Body of pancreas (tissue), 4 donors: ENCODE measurements around the gene UBE2A. TPM values are rescaled to one million over a fixed set of nuclear protein-coding genes. Genes with fewer than 3 reads are reported as not detected.

Source experiments
- ATAC-seq: fragments of 150-250 bp; one replicate; pipeline ENCODE4 v1.9.1; 2016
- DNase-seq, 4 donors: peaks; one replicate each; pipeline ENCODE4 v3.0.0-alpha.2; 2019
- H3K27ac ChIP-seq, 4 donors: fragments of 200-600 bp; sonication (generic); 1 replicate in 3 of 4; 2 replicates in 1 of 4; pipeline versions ENCODE4 v1.5.1 to v1.6.1; 2016 to 2019; ENCODE audit warnings: mild to moderate bottlenecking in 1 of 4, mixed read lengths in 1 of 4, moderate library complexity in 1 of 4
- H3K27me3 ChIP-seq, 2 donors: fragments of 200-600 bp; sonication (generic); one replicate each; pipeline ENCODE4 v1.6.0; 2016; ENCODE audit warnings: mild to moderate bottlenecking in 1 of 2
- H3K36me3 ChIP-seq, 2 donors: fragments of 200-600 bp; sonication (generic); replicated peaks in 1 of 2; 2 replicates each; pipeline ENCODE4 v1.5.1; 2016; ENCODE audit warnings: low read depth in 2 of 2; ENCODE audit not compliant: insufficient read depth in 1 of 2
- H3K4me1 ChIP-seq: fragments of 200-600 bp; sonication (generic); one replicate; pipeline ENCODE4 v1.6.0; 2016
- H3K4me3 ChIP-seq, 2 donors: fragments of 200-600 bp; sonication (generic); 1 replicate in 1 of 2; 2 replicates in 1 of 2; pipeline ENCODE4 v1.5.1; 2016 to 2019
- H3K9me3 ChIP-seq, 3 donors: fragments of 200-600 bp; sonication (generic); 1 replicate in 2 of 3; 2 replicates in 1 of 3; pipeline ENCODE4 v1.5.1; 2016
- POLR2A ChIP-seq, 3 donors: fragments of 450-650 bp; IDR thresholded peaks; one replicate each; pipeline ENCODE4 v1.6.1; 2016; ENCODE audit warnings: antibody characterized with exemption in 3 of 3, mild to moderate bottlenecking in 2 of 3
- WGBS, 2 donors: methylation state at CpG; one replicate each; pipeline ENCODE4 v1.1.5; 2017; 5-methylcytosine and 5-hydroxymethylcytosine counted together
- intact Hi-C: fragments of 100-400 bp; cut with DNase I; formaldehyde crosslinking; loops from one replicate; pipeline ENCODE4 v1.15.1; 2023
- total RNA-seq, 2 donors: library from RNA; depleted of rRNA; stranded (reverse); fragments of >200 nt; gene quantifications; one replicate each; pipeline ENCODE4 v1.1.0, GENCODE V29; 2016
- TF ChIP-seq, protein P1 (sequence below), 7 experiments: fragments of 450-650 bp in 4 of 7; fragments of 200-600 bp in 3 of 7; sonication (generic) in 3 of 7; IDR thresholded peaks; one replicate each; pipeline ENCODE4 v1.5.1; 2016 to 2019; ENCODE audit warnings: antibody characterized with exemption in 7 of 7

Gene UBE2A
- total RNA-seq, 2 donors from 2014 or later, result 23.1 to 35.9 TPM

DNA sequence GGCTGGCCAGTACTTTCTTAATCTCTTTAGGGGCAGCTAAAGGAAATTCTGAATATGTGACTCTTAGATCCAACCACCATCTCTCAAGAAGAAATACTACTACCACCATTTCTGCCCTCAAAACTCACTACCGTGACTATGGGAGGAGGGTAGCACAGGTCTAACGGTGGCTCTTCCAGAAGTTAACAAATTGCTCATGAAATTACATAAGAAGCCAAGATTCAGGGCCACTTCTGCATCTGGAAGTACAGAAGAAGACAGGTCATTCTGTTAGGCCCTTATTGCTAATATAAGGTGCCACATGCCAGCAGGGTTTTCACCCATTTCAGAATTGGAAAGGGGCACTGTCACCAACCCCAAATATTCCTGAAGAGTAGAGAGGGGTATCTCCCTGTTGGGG lies 51.5 kb downstream of the UBE2A start:
- Histone ChIP-seq H3K27ac (no peak overlapping the region), H3K9me3 (no peaks in the 10 kb centered on the region), H3K4me1 (no peaks in the 10 kb centered on the region), H3K36me3 (no peaks in the 10 kb centered on the region), H3K27me3 (no peaks in the 10 kb centered on the region), H3K4me3 (no peak overlapping the region)
- WGBS, 2 donors, result 74% methylated on average over 2 of the region's 2 CpGs; no CpG with 5 or more reads in 1 of the 2 donors
- ATAC-seq (no peak), DNase-seq (no peak)
- intact Hi-C loops, result no loop called here
- TF ChIP-seq, protein P1, sequence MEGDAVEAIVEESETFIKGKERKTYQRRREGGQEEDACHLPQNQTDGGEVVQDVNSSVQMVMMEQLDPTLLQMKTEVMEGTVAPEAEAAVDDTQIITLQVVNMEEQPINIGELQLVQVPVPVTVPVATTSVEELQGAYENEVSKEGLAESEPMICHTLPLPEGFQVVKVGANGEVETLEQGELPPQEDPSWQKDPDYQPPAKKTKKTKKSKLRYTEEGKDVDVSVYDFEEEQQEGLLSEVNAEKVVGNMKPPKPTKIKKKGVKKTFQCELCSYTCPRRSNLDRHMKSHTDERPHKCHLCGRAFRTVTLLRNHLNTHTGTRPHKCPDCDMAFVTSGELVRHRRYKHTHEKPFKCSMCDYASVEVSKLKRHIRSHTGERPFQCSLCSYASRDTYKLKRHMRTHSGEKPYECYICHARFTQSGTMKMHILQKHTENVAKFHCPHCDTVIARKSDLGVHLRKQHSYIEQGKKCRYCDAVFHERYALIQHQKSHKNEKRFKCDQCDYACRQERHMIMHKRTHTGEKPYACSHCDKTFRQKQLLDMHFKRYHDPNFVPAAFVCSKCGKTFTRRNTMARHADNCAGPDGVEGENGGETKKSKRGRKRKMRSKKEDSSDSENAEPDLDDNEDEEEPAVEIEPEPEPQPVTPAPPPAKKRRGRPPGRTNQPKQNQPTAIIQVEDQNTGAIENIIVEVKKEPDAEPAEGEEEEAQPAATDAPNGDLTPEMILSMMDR (IDR thresholded peaks at IDR 0.05), result no peak
- no peak for TF ChIP-seq POLR2A (IDR thresholded peaks at IDR 0.05)

Other genes with a start within 250 kb of the UBE2A start
- gene SLC25A43, start 175.2 kb upstream of the UBE2A start, total RNA-seq, result 10 to 100 TPM; 10.6 to 13.8 TPM
- gene SLC25A5, start 106.1 kb upstream of the UBE2A start, total RNA-seq, result 100 to 1,000 TPM in 1 of 2 donors, 10 to 100 TPM in 1; 92.9 to 235 TPM
- gene STEEP1, start 9.2 kb upstream of the UBE2A start, total RNA-seq, result 10 to 100 TPM in 1 of 2 donors, 1 to 10 TPM in 1; 8.2 to 17.4 TPM
- 1 to 10 TPM; 3.9 to 4.0 TPM for gene NKRF, start 31.9 kb downstream of the UBE2A start, total RNA-seq
- 1 to 10 TPM; 4.9 to 6.7 TPM for gene SEPTIN6, start 118.6 kb downstream of the UBE2A start, total RNA-seq
- 1 to 10 TPM in 1 of 2 donors, not detected in 1; 2.6 TPM for gene SOWAHD, start 184.0 kb downstream of the UBE2A start, total RNA-seq
- 100 to 1,000 TPM; 497 to 592 TPM for gene RPL39, start 217.1 kb downstream of the UBE2A start, total RNA-seq